Panc1 (cell line): Measurements from ENCODE around the gene MB21D2. TPM values are rescaled to one million over a fixed set of nuclear protein-coding genes. Genes with fewer than 3 reads are reported as not detected.

Source experiments
- ATAC-seq: fragments of 200-7000 bp; cut with Tn5 transposase; 2 replicates; pipeline ENCODE4 v1.9.1; 2020; ENCODE audit warnings: mild to moderate bottlenecking, moderate library complexity
- BruUV-seq: library from RNA; stranded (reverse); fragments of 400-500 nt; replicated peaks from 2 replicates; lab custom pipeline; 2021; lab: Mats Ljungman, UMichigan
- CTCF ChIA-PET: fragments of 300-600 bp; sonication (Branson Sonifier 250); formaldehyde crosslinking; loops from one replicate; lab custom pipeline; 2022; ENCODE audit warnings: antibody characterized with exemption; lab: Charles Lee
- POLR2A ChIA-PET: fragments of 300-600 bp; sonication (Branson Sonifier 250); formaldehyde crosslinking; loops from one replicate; lab custom pipeline; 2022; ENCODE audit warnings: antibody characterized with exemption; lab: Charles Lee
- DNase-seq: peaks from one replicate; pipeline ENCODE4 v3.0.0-alpha.2; 2010; ENCODE audit warnings: low read depth, low spot score
- H3K27ac ChIP-seq: 2 replicates; pipeline ENCODE4 v1.5.1; 2011; ENCODE audit warnings: mild to moderate bottlenecking, low read length, inconsistent platforms
- H3K27me3 ChIP-seq: fragments of 200-500 bp; sonication (Bioruptor generic); 2 replicates; pipeline ENCODE4 v1.6.0; 2014; ENCODE audit warnings: low read length, inconsistent platforms; ENCODE audit not compliant: control insufficient read depth, insufficient read depth
- H3K36me3 ChIP-seq: fragments of 200-500 bp; sonication (Bioruptor generic); 2 replicates; pipeline ENCODE4 v1.5.1; 2014; ENCODE audit warnings: inconsistent platforms, mild to moderate bottlenecking, low read length, moderate library complexity; ENCODE audit not compliant: control insufficient read depth, insufficient read depth
- H3K4me1 ChIP-seq: 2 replicates; pipeline ENCODE4 v1.5.1; 2011; ENCODE audit warnings: inconsistent platforms, mild to moderate bottlenecking, low read length, moderate library complexity; ENCODE audit not compliant: control insufficient read depth, insufficient read depth
- H3K4me3 ChIP-seq, 2 experiments: 2 replicates each; pipeline ENCODE4 v1.5.1; 2011 to 2012; ENCODE audit warnings: low read depth in 2 of 2, low read length in 2 of 2, mild to moderate bottlenecking in 2 of 2, inconsistent platforms in 1 of 2, moderate library complexity in 1 of 2
- H3K9me3 ChIP-seq: fragments of 200-500 bp; sonication (Bioruptor generic); 2 replicates; pipeline ENCODE4 v1.5.1; 2014; ENCODE audit warnings: low read depth, mild to moderate bottlenecking, inconsistent platforms, low read length, moderate library complexity; ENCODE audit not compliant: control insufficient read depth, insufficient read depth
- POLR2AphosphoS5 ChIP-seq: IDR thresholded peaks from 2 replicates; pipeline ENCODE4 v1.6.1; 2012; ENCODE audit warnings: mild to moderate bottlenecking, low read depth, low read length, moderate library complexity
- SIN3A ChIP-seq: IDR thresholded peaks from 2 replicates; pipeline ENCODE4 v1.6.1; 2012; ENCODE audit warnings: low read depth, mild to moderate bottlenecking, low read length, moderate library complexity, borderline replicate concordance; ENCODE audit not compliant: insufficient read depth
- TCF7L2 ChIP-seq: IDR thresholded peaks from 2 replicates; pipeline ENCODE4 v1.6.1; 2011; ENCODE audit warnings: mild to moderate bottlenecking, low read depth, low read length, inconsistent platforms
- in situ Hi-C: cut with HindIII; loops from 2 replicates; pipeline ENCODE4 v1.10.0; 2016; ENCODE audit warnings: low sequenced_read_pairs, low pct_unique_long_range_greater_than_20kb
- intact Hi-C: fragments of 100-400 bp; cut with micrococcal nuclease; formaldehyde crosslinking; loops from one replicate; pipeline ENCODE4 v1.10.0; 2022; ENCODE audit not compliant: unreplicated experiment
- total RNA-seq: library from RNA; stranded (reverse); gene quantifications from one replicate; pipeline ENCODE4 v1.2.1, GENCODE V29; 2021; ENCODE audit not compliant: unreplicated experiment
- TF ChIP-seq, protein P1 (sequence below): fragments of 450-650 bp; IDR thresholded peaks from 2 replicates; pipeline ENCODE4 v1.5.1; 2017; ENCODE audit warnings: mild to moderate bottlenecking
- TF ChIP-seq, protein P2 (sequence below), 2 experiments: IDR thresholded peaks; 2 replicates each; pipeline ENCODE4 v1.6.1; 2011 to 2012; ENCODE audit warnings: low read depth in 2 of 2, control low read depth in 1 of 2, low read length in 1 of 2, mild to moderate bottlenecking in 1 of 2, moderate library complexity in 1 of 2; ENCODE audit not compliant: insufficient read depth in 1 of 2

MB21D2 gene
- total RNA-seq, 1 experiment from 2014 or later = 7.8 TPM

DNA sequence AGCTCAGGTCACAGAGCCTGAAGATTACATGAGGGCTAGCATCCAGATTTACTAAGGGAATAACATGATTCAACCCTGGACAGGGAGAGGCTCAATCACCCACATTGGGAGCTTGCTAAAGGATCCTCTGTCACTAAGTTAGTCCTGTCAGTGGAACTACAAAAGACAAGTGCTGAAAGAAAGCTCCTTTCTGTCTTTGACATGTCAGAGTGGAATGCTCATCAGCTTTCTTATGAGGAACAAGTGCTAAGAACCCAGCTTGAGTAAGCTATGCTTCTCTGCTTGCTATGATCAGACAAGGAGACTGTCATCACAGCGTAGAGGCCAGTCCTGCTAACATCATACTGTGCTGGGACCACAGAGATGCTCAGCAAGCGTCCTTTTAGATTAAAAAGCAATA lies 74.5 kb downstream of the MB21D2 start:
- TF ChIP-seq, protein P1, sequence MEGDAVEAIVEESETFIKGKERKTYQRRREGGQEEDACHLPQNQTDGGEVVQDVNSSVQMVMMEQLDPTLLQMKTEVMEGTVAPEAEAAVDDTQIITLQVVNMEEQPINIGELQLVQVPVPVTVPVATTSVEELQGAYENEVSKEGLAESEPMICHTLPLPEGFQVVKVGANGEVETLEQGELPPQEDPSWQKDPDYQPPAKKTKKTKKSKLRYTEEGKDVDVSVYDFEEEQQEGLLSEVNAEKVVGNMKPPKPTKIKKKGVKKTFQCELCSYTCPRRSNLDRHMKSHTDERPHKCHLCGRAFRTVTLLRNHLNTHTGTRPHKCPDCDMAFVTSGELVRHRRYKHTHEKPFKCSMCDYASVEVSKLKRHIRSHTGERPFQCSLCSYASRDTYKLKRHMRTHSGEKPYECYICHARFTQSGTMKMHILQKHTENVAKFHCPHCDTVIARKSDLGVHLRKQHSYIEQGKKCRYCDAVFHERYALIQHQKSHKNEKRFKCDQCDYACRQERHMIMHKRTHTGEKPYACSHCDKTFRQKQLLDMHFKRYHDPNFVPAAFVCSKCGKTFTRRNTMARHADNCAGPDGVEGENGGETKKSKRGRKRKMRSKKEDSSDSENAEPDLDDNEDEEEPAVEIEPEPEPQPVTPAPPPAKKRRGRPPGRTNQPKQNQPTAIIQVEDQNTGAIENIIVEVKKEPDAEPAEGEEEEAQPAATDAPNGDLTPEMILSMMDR = no peak
- TF ChIP-seq TCF7L2 (no peak), SIN3A (no peak), POLR2AphosphoS5 (no peak)
- TF ChIP-seq, protein P2, sequence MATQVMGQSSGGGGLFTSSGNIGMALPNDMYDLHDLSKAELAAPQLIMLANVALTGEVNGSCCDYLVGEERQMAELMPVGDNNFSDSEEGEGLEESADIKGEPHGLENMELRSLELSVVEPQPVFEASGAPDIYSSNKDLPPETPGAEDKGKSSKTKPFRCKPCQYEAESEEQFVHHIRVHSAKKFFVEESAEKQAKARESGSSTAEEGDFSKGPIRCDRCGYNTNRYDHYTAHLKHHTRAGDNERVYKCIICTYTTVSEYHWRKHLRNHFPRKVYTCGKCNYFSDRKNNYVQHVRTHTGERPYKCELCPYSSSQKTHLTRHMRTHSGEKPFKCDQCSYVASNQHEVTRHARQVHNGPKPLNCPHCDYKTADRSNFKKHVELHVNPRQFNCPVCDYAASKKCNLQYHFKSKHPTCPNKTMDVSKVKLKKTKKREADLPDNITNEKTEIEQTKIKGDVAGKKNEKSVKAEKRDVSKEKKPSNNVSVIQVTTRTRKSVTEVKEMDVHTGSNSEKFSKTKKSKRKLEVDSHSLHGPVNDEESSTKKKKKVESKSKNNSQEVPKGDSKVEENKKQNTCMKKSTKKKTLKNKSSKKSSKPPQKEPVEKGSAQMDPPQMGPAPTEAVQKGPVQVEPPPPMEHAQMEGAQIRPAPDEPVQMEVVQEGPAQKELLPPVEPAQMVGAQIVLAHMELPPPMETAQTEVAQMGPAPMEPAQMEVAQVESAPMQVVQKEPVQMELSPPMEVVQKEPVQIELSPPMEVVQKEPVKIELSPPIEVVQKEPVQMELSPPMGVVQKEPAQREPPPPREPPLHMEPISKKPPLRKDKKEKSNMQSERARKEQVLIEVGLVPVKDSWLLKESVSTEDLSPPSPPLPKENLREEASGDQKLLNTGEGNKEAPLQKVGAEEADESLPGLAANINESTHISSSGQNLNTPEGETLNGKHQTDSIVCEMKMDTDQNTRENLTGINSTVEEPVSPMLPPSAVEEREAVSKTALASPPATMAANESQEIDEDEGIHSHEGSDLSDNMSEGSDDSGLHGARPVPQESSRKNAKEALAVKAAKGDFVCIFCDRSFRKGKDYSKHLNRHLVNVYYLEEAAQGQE (IDR thresholded peaks at IDR 0.05; ENCODE audit: insufficient read depth in 1 of 2, low read depth in 2 of 2, low read length in 1 of 2) = no peak
- no peaks in the 10 kb centered on the region for H3K9me3 ChIP-seq
- no peak overlapping the region for H3K4me3 ChIP-seq
- BruUV-seq = no TSS peak
- ATAC-seq = no peak
- intact Hi-C loops = no loop called here
- ChIA-PET CTCF (no interaction called here), POLR2A (no interaction called here)
- H3K27ac ChIP-seq = no peak overlapping the region
- peaks cover 5% of the 10 kb centered on the region for H3K4me1 ChIP-seq
- no peak for DNase-seq
- in situ Hi-C loops = no loop called here
- H3K27me3 ChIP-seq = no peaks in the 10 kb centered on the region
- H3K36me3 ChIP-seq = no peaks in the 10 kb centered on the region

GRCh38 chr3:192842711-192843110 lies 74.9 kb downstream of the MB21D2 start:
- in situ Hi-C loops (no loop called here), intact Hi-C loops (no loop called here)
- no TSS peak for BruUV-seq
- H3K9me3 ChIP-seq = no peaks in the 10 kb centered on the region
- no peak overlapping the region for H3K4me3 ChIP-seq
- DNase-seq = no peak
- CTCF ChIA-PET = no interaction called here
- no peaks in the 10 kb centered on the region for H3K27me3 ChIP-seq
- no peak for TF ChIP-seq TCF7L2
- TF ChIP-seq, protein P1 = no peak
- TF ChIP-seq POLR2AphosphoS5 = no peak
- no peak for TF ChIP-seq SIN3A
- TF ChIP-seq, protein P2 (IDR thresholded peaks at IDR 0.05; ENCODE audit: insufficient read depth in 1 of 2, low read depth in 2 of 2, low read length in 1 of 2) = no peak
- no peaks in the 10 kb centered on the region for H3K36me3 ChIP-seq
- no peak overlapping the region for H3K27ac ChIP-seq
- H3K4me1 ChIP-seq = peaks cover 1% of the 10 kb centered on the region
- no peak for ATAC-seq
- POLR2A ChIA-PET = no interaction called here
